HepG2 (cell line): ENCODE results near the gene EMC1. TPM values are rescaled to one million over a fixed set of nuclear protein-coding genes. Genes with fewer than 3 reads are reported as not detected.

Source experiments
- ATAC-seq: fragments of 200-7000 bp; cut with Tn5 transposase; 3 replicates; pipeline ENCODE4 v1.9.1; 2020; ENCODE audit warnings: mild to moderate bottlenecking, moderate library complexity
- BruUV-seq: library from RNA; stranded (reverse); fragments of 400-500 nt; replicated peaks from 2 replicates; lab custom pipeline; 2021; lab: Mats Ljungman, UMichigan
- CTCF ChIA-PET: fragments of 300-600 bp; formaldehyde crosslinking; extraction: SDS; loops from one replicate; lab custom pipeline; 2021; ENCODE audit warnings: low total read pairs, inconsistent platforms, low intra/inter-chr PET ratio; lab: Yijun Ruan, JAX
- POLR2A ChIA-PET: fragments of 350-600 bp; sonication (Branson Sonifier 250); formaldehyde crosslinking; loops from one replicate; lab custom pipeline; 2020; ENCODE audit warnings: antibody characterized with exemption, inconsistent platforms; lab: Yijun Ruan, JAX
- DNase-seq: peaks from one replicate; pipeline ENCODE4 v3.0.0-alpha.2; 2015; ENCODE audit warnings: low spot score
- FAIRE-seq: peaks from 3 replicates; lab custom pipeline; 2011; peaks lifted over from hg19 to GRCh38; lab: Jason Lieb, UNC
- H2AFZ ChIP-seq: one replicate; pipeline ENCODE4 v1.6.1; 2011; ENCODE audit warnings: low read length, inconsistent platforms
- H3K27ac ChIP-seq: fragments of 300-600 bp; 3 replicates; pipeline ENCODE4 v1.8.0; 2011; ENCODE audit warnings: mixed run types, mild to moderate bottlenecking, mixed read lengths, low read length, inconsistent platforms; ENCODE audit not compliant: insufficient read depth; ENCODE audit errors: extremely low read length
- H3K27me3 ChIP-seq, 2 experiments: fragments of 200-600 bp in 1 of 2; 2 replicates in 1 of 2; 3 replicates in 1 of 2; pipeline versions ENCODE4 v1.6.0 to v1.8.0; 2011; ENCODE audit warnings: low read length in 2 of 2, mild to moderate bottlenecking in 2 of 2, moderate library complexity in 2 of 2, inconsistent platforms in 1 of 2; ENCODE audit not compliant: insufficient read depth in 2 of 2, control insufficient read depth in 1 of 2
- H3K36me3 ChIP-seq, 2 experiments: fragments of 200-600 bp in 1 of 2; replicated peaks in 1 of 2; 2 replicates in 1 of 2; 3 replicates in 1 of 2; pipeline versions ENCODE4 v1.5.1 to v1.8.0; 2011; ENCODE audit warnings: low read length in 2 of 2, inconsistent platforms in 1 of 2; ENCODE audit not compliant: insufficient read depth in 2 of 2, control insufficient read depth in 1 of 2
- H3K4me1 ChIP-seq: 2 replicates; pipeline ENCODE4 v1.5.1; 2012; ENCODE audit warnings: low read length, inconsistent platforms; ENCODE audit not compliant: insufficient read depth
- H3K4me2 ChIP-seq: 2 replicates; pipeline ENCODE4 v1.6.0; 2011; ENCODE audit warnings: low read depth, low read length, inconsistent platforms
- H3K4me3 ChIP-seq, 3 experiments: fragments of 200-600 bp in 1 of 3; sonication (generic), shearing (Covaris generic) in 1 of 3; replicated peaks in 1 of 3; 2 replicates each; pipeline ENCODE4 v1.5.1; 2011 to 2016; ENCODE audit warnings: low read length in 3 of 3, inconsistent platforms in 2 of 3, low read depth in 2 of 3, mild to moderate bottlenecking in 2 of 3, control low read depth in 1 of 3, mixed read lengths in 1 of 3; ENCODE audit not compliant: insufficient read depth in 1 of 3
- H3K79me2 ChIP-seq: one replicate; pipeline ENCODE4 v1.6.1; 2011; ENCODE audit warnings: low read length, inconsistent platforms; ENCODE audit not compliant: insufficient read depth
- H3K9ac ChIP-seq: 2 replicates; pipeline ENCODE4 v1.6.0; 2011; ENCODE audit warnings: mild to moderate bottlenecking, low read depth, low read length, inconsistent platforms; ENCODE audit not compliant: insufficient read depth
- H3K9me3 ChIP-seq: 2 replicates; pipeline ENCODE4 v1.5.1; 2012; ENCODE audit warnings: mild to moderate bottlenecking, low read length
- H4K20me1 ChIP-seq: 2 replicates; pipeline ENCODE4 v1.6.0; 2011; ENCODE audit warnings: inconsistent platforms, mild to moderate bottlenecking, low read length, moderate library complexity; ENCODE audit not compliant: insufficient read depth
- CREB1 ChIP-seq, 2 experiments: fragments of 450-650 bp in 1 of 2; IDR thresholded peaks; 2 replicates each; pipeline ENCODE4 v1.6.1; 2016 to 2017; ENCODE audit warnings: control low read depth in 1 of 2, mild to moderate bottlenecking in 1 of 2, missing compliant biosample characterization in 1 of 2, missing genetic modification characterization in 1 of 2
- DNMT3B ChIP-seq: conservative IDR thresholded peaks from 2 replicates; pipeline ENCODE4 v1.6.1; 2016; ENCODE audit warnings: missing biosample characterization, control low read depth
- HDAC2 ChIP-seq: sonication (generic); formaldehyde crosslinking; IDR thresholded peaks from 2 replicates; pipeline ENCODE4 v1.4.0; 2020; ENCODE audit warnings: missing genetic modification reagents
- KDM5A ChIP-seq: fragments of 200-600 bp; sonication (generic); IDR thresholded peaks from 2 replicates; pipeline ENCODE4 v1.7.0; 2018; ENCODE audit warnings: antibody characterized with exemption, mild to moderate bottlenecking, low read length, borderline replicate concordance
- KLF12 ChIP-seq: sonication (generic); formaldehyde crosslinking; IDR thresholded peaks from 2 replicates; pipeline ENCODE4 v1.4.0; 2020; ENCODE audit warnings: missing genetic modification reagents, borderline replicate concordance
- RCOR2 ChIP-seq: IDR thresholded peaks from 2 replicates; pipeline ENCODE4 v1.6.1; 2016; ENCODE audit warnings: missing biosample characterization, missing genetic modification reagents
- RXRA ChIP-seq: sonication (generic); formaldehyde crosslinking; IDR thresholded peaks from 2 replicates; pipeline ENCODE4 v1.5.1; 2020; ENCODE audit warnings: missing genetic modification reagents
- TBX3 ChIP-seq: fragments of 450-650 bp; IDR thresholded peaks from 2 replicates; pipeline ENCODE4 v1.6.1; 2017; ENCODE audit warnings: antibody characterized with exemption, mild to moderate bottlenecking, inconsistent platforms, borderline replicate concordance
- ZBTB42 ChIP-seq: sonication (generic); formaldehyde crosslinking; IDR thresholded peaks from 2 replicates; pipeline ENCODE4 v1.5.0; 2020; ENCODE audit warnings: mild to moderate bottlenecking, missing genetic modification reagents
- ZMAT3 ChIP-seq: sonication (generic); formaldehyde crosslinking; conservative IDR thresholded peaks from 2 replicates; pipeline ENCODE4 v1.7.0; 2021; ENCODE audit warnings: missing genetic modification reagents
- ZNF17 ChIP-seq: sonication (generic); formaldehyde crosslinking; IDR thresholded peaks from 2 replicates; pipeline ENCODE4 v1.5.0; 2020; ENCODE audit warnings: mild to moderate bottlenecking, missing genetic modification reagents
- ZNF343 ChIP-seq: sonication (generic); formaldehyde crosslinking; IDR thresholded peaks from 2 replicates; pipeline ENCODE4 v1.4.0; 2020; ENCODE audit warnings: mild to moderate bottlenecking, missing genetic modification reagents
- ZNF350 ChIP-seq: sonication (generic); formaldehyde crosslinking; IDR thresholded peaks from 2 replicates; pipeline ENCODE4 v1.4.0; 2020; ENCODE audit warnings: mild to moderate bottlenecking, low read depth, missing genetic modification reagents, borderline replicate concordance
- ZNF644 ChIP-seq: IDR thresholded peaks from 2 replicates; pipeline ENCODE4 v1.6.1; 2016; ENCODE audit warnings: low read depth
- ZNF780A ChIP-seq: sonication (generic); formaldehyde crosslinking; IDR thresholded peaks from 2 replicates; pipeline ENCODE4 v1.8.0; 2022; ENCODE audit warnings: mild to moderate bottlenecking, missing genetic modification reagents, moderate library complexity
- ZSCAN22 ChIP-seq: sonication (generic); formaldehyde crosslinking; IDR thresholded peaks from 2 replicates; pipeline ENCODE4 v1.4.0; 2020; ENCODE audit warnings: mild to moderate bottlenecking, missing genetic modification reagents
- ZSCAN9 ChIP-seq: IDR thresholded peaks from 2 replicates; pipeline ENCODE4 v1.6.1; 2016; ENCODE audit warnings: borderline replicate concordance
- WGBS: methylation state at CpG from one replicate; pipeline ENCODE4 v1.1.6; 2017; ENCODE audit warnings: low lambda C conversion rate; 5-methylcytosine and 5-hydroxymethylcytosine counted together
- in situ Hi-C: cut with HindIII; loops from 2 replicates; pipeline ENCODE4 v1.10.0; 2017; ENCODE audit warnings: low pct_unique_long_range_greater_than_20kb; ENCODE audit not compliant: extremely low pct_ligation_motif_present
- intact Hi-C: fragments of 100-400 bp; cut with micrococcal nuclease; formaldehyde crosslinking; loops from one replicate; pipeline ENCODE4 v1.10.0; 2022; ENCODE audit not compliant: unreplicated experiment
- polyA plus RNA-seq, 8 experiments: library from polyadenylated mRNA; depleted of rRNA in 3 of 8; stranded (reverse) in 7 of 8; unstranded in 1 of 8; fragments of >200 nt; fragmentation: Illumina TruSeq in 4 of 8; extraction: Trizol in 4 of 8; gene quantifications; 2 replicates each; pipeline versions ENCODE4 v1.2.1 to v1.2.3, GENCODE V29; 2011 to 2016; ENCODE audit warnings: low read depth in 4 of 8, missing spikeins in 1 of 8, mixed read lengths in 1 of 8; ENCODE audit not compliant: insufficient read depth in 1 of 8
- total RNA-seq, 5 experiments: library from RNA; depleted of rRNA; stranded (reverse); fragments of >200 nt; fragmentation: Illumina TruSeq; extraction: Trizol; gene quantifications; 2 replicates each; pipeline ENCODE4 v1.2.3, GENCODE V29; 2016; ENCODE audit warnings: low read depth in 1 of 5
- TF ChIP-seq, protein P1 (sequence below): sonication (generic); formaldehyde crosslinking; IDR thresholded peaks from 2 replicates; pipeline ENCODE4 v1.5.1; 2020; ENCODE audit warnings: mild to moderate bottlenecking, missing genetic modification reagents
- TF ChIP-seq, protein P2 (sequence below): sonication (generic); formaldehyde crosslinking; IDR thresholded peaks from 2 replicates; pipeline ENCODE4 v1.5.0; 2020; ENCODE audit warnings: missing genetic modification reagents

EMC1 gene
- total and polyA plus RNA-seq, 2 of the 13 experiments (the other 11 are each of a cell fraction or from before 2014, with no cell fraction given) = 38.0 to 61.3 TPM

GRCh38 chr1:19209990-19210771, 41.1 kb downstream of the EMC1 start, which contains the start of gene UBR4 (continued):
- TF ChIP-seq, protein P1, sequence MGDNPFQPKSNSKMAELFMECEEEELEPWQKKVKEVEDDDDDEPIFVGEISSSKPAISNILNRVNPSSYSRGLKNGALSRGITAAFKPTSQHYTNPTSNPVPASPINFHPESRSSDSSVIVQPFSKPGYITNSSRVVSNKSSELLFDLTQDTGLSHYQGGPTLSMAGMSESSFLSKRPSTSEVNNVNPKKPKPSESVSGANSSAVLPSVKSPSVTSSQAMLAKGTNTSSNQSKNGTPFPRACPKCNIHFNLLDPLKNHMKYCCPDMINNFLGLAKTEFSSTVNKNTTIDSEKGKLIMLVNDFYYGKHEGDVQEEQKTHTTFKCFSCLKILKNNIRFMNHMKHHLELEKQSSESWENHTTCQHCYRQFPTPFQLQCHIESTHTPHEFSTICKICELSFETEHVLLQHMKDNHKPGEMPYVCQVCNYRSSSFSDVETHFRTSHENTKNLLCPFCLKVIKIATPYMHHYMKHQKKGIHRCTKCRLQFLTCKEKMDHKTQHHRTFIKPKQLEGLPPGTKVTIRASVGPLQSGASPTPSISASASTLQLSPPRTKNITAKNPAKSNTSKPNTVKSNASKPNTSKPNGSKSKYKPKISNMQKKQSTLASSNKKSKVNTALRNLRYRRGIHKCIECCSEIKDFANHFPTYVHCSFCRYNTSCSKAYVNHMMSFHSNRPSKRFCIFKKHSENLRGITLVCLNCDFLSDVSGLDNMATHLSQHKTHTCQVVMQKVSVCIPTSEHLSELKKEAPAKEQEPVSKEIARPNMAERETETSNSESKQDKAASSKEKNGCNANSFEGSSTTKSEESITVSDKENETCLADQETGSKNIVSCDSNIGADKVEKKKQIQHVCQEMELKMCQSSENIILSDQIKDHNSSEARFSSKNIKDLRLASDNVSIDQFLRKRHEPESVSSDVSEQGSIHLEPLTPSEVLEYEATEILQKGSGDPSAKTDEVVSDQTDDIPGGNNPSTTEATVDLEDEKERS (CRISPR knock-in tag) = no peak

DNA sequence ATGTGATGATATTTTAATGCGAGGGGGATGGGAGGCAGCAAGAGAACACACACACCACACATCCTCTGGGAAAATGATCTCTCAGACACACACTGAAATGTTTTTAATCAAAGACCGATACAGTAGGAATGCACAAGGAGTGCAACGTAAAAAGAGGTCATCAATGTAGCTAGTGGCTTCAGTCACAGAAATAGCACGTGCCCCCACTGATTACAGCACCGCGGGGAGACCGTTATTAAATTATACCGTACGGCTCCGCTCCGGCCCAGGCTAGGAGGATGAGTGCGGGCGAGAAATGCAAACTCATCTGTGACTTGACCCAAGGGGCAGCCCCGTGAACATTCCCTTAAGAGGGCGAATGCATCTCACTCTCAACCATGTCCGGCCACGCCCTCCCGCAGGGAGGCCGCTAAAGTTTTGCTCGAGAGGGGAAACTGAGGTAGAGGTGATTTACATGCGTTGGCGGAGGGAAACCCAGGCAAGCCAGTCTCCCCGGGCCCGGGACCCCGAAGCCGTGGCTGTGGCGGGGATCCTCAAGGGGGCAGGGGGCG, 41.8 kb downstream of the EMC1 start:
- peaks cover 80% of the 10 kb centered on the region for H3K4me1 ChIP-seq
- ChIA-PET POLR2A (interaction anchor here (1.8 kb wide), 1 partner anchor 14 kb away, joined by 4 read pairs; no protein-coding TSS in a partner anchor), CTCF (no interaction called here)
- peak; percentile 57 for ATAC-seq
- FAIRE-seq = no peak
- H3K9ac ChIP-seq = peak overlapping the region; percentile 93
- H2AFZ ChIP-seq = no peak overlapping the region
- H3K4me3 ChIP-seq = peak overlapping the region; percentile 84 to 87 (median 84)
- H3K27me3 ChIP-seq = peaks cover 0 to 4% of the 10 kb centered on the region in 2 experiments; a peak in 1 of 5 replicates
- H3K79me2 ChIP-seq = peaks cover 86% of the 10 kb centered on the region
- peaks cover 5 to 13% of the 10 kb centered on the region in 2 experiments; a peak in 4 of 5 replicates for H3K36me3 ChIP-seq
- H3K27ac ChIP-seq = peak overlapping the region; percentile 92
- no peaks in the 10 kb centered on the region for H3K9me3 ChIP-seq
- BruUV-seq = TSS peak; percentile 56
- in situ Hi-C loops (no loop called here), intact Hi-C loops (no loop called here)
- WGBS = 2% methylated on average over 13 of the region's 28 CpGs
- peak overlapping the region; percentile 82 for H3K4me2 ChIP-seq
- DNase-seq = peak; percentile 58
- peaks cover 34% of the 10 kb centered on the region for H4K20me1 ChIP-seq
- TF ChIP-seq KDM5A (peak; percentile 78; the same call in 1 of the 2 replicates), RCOR2 (no peak), ZSCAN9 (CRISPR knock-in tag) (no peak; the same call in 1 of the 2 replicates), RXRA (CRISPR knock-in tag) (no peak), ZSCAN22 (CRISPR knock-in tag) (no peak), ZNF17 (CRISPR knock-in tag) (no peak), CREB1 (IDR thresholded peaks at IDR 0.05) (no peak), CREB1 (CRISPR knock-in tag; IDR thresholded peaks at IDR 0.05) (peak; percentile 65; the same call in 1 of the 2 replicates), ZNF644 (no peak), ZNF780A (CRISPR knock-in tag) (no peak), ZNF350 (no peak), DNMT3B (0 out of 2 replicates have a peak, but pooled peaks have one; percentile 55), KLF12 (CRISPR knock-in tag) (no peak), ZMAT3 (CRISPR knock-in tag) (no peak), ZNF343 (CRISPR knock-in tag) (peak; percentile 4; the same call in 1 of the 2 replicates), HDAC2 (CRISPR knock-in tag) (no peak), TBX3 (no peak), ZBTB42 (CRISPR knock-in tag) (0 out of 2 replicates have a peak, but pooled peaks have one; percentile 4)
- TF ChIP-seq, protein P2, sequence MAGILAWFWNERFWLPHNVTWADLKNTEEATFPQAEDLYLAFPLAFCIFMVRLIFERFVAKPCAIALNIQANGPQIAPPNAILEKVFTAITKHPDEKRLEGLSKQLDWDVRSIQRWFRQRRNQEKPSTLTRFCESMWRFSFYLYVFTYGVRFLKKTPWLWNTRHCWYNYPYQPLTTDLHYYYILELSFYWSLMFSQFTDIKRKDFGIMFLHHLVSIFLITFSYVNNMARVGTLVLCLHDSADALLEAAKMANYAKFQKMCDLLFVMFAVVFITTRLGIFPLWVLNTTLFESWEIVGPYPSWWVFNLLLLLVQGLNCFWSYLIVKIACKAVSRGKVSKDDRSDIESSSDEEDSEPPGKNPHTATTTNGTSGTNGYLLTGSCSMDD (CRISPR knock-in tag) = no peak
